GM12878 (cell line): Measurements from ENCODE around the gene TRIM40. TPM values are rescaled to one million over a fixed set of nuclear protein-coding genes. Genes with fewer than 3 reads are reported as not detected.

ENCODE experiments used
- ATAC-seq: fragments of 200-7000 bp; cut with Tn5 transposase; 3 replicates; pipeline ENCODE4 v1.9.1; 2020; ENCODE audit warnings: mild to moderate bottlenecking, moderate library complexity
- BruUV-seq: library from RNA; stranded (reverse); fragments of 400-500 nt; replicated peaks from 2 replicates; lab custom pipeline; 2021; lab: Mats Ljungman, UMichigan
- CTCF ChIA-PET: fragments of 300-600 bp; sonication (Branson Sonifier 250); formaldehyde crosslinking; extraction: SDS; loops from one replicate; lab custom pipeline; 2021; ENCODE audit warnings: inconsistent platforms; lab: Yijun Ruan, JAX
- POLR2A ChIA-PET: fragments of 350-600 bp; formaldehyde crosslinking; extraction: SDS; loops from one replicate; lab custom pipeline; 2021; ENCODE audit warnings: inconsistent platforms; lab: Charles Lee
- RAD21 ChIA-PET: fragments of 300-600 bp; sonication (Branson Sonifier 250); formaldehyde crosslinking; loops from one replicate; lab custom pipeline; 2023; ENCODE audit warnings: antibody characterized with exemption; ENCODE audit not compliant: unreplicated experiment; lab: Charles Lee
- SMC1A ChIA-PET: fragments of 300-600 bp; sonication (Branson Sonifier 250); formaldehyde crosslinking; loops from one replicate; lab custom pipeline; 2023; ENCODE audit not compliant: unreplicated experiment, uncharacterized antibody; lab: Charles Lee
- DNase-seq: peaks from one replicate; pipeline ENCODE4 v3.0.0-alpha.2; 2011; ENCODE audit warnings: low read depth, low spot score
- FAIRE-seq: peaks from 3 replicates; lab custom pipeline; 2011; peaks lifted over from hg19 to GRCh38; lab: Jason Lieb, UNC
- H2AFZ ChIP-seq: 2 replicates; pipeline ENCODE4 v1.6.0; 2011; ENCODE audit warnings: low read depth, low read length, control low read depth; ENCODE audit not compliant: control insufficient read depth
- H3K27ac ChIP-seq: 2 replicates; pipeline ENCODE4 v1.5.1; 2011; ENCODE audit warnings: control low read depth; ENCODE audit not compliant: control insufficient read depth, insufficient read depth
- H3K27me3 ChIP-seq, 2 experiments: replicated peaks in 1 of 2; 2 replicates each; pipeline versions ENCODE4 v1.6.0 to v1.6.1; 2011; ENCODE audit warnings: low read length in 1 of 2; ENCODE audit not compliant: control insufficient read depth in 2 of 2, insufficient read depth in 2 of 2
- H3K36me3 ChIP-seq, 2 experiments: 2 replicates each; pipeline ENCODE4 v1.5.1; 2011; ENCODE audit warnings: low read length in 1 of 2; ENCODE audit not compliant: control insufficient read depth in 2 of 2, insufficient read depth in 2 of 2
- H3K4me1 ChIP-seq: 2 replicates; pipeline ENCODE4 v1.6.1; 2011; ENCODE audit warnings: mild to moderate bottlenecking, low read length, moderate library complexity, mixed read lengths; ENCODE audit not compliant: control insufficient read depth, insufficient read depth
- H3K4me2 ChIP-seq: 2 replicates; pipeline ENCODE4 v1.6.0; 2011; ENCODE audit warnings: control low read depth; ENCODE audit not compliant: control insufficient read depth, insufficient read depth
- H3K4me3 ChIP-seq: fragments of 200-600 bp; sonication (generic); 2 replicates; pipeline ENCODE4 v1.5.1; 2016
- H3K79me2 ChIP-seq: 2 replicates; pipeline ENCODE4 v1.6.0; 2011; ENCODE audit warnings: low read length; ENCODE audit not compliant: control insufficient read depth, insufficient read depth
- H3K9ac ChIP-seq: 2 replicates; pipeline ENCODE4 v1.8.0; 2011; ENCODE audit warnings: low read length, control low read depth, mixed read lengths; ENCODE audit not compliant: control insufficient read depth, insufficient read depth
- H3K9me3 ChIP-seq: replicated peaks from 3 replicates; pipeline ENCODE4 v1.5.1; 2011; ENCODE audit warnings: mild to moderate bottlenecking, low read length; ENCODE audit not compliant: control insufficient read depth, insufficient read depth
- H4K20me1 ChIP-seq: 2 replicates; pipeline ENCODE4 v1.6.0; 2011; ENCODE audit not compliant: control insufficient read depth, insufficient read depth
- CBX5 ChIP-seq: sonication (generic); IDR thresholded peaks from 2 replicates; pipeline ENCODE4 v1.6.1; 2016; ENCODE audit warnings: low read depth, moderate library complexity, mild to moderate bottlenecking, inconsistent platforms
- FOXM1 ChIP-seq: IDR thresholded peaks from 2 replicates; pipeline ENCODE4 v1.6.1; 2012; ENCODE audit warnings: low read depth, mild to moderate bottlenecking, inconsistent platforms, low read length, moderate library complexity
- HCFC1 ChIP-seq: fragments of 150-350 bp; IDR thresholded peaks from 2 replicates; pipeline ENCODE4 v1.6.1; 2014; ENCODE audit warnings: low read length
- RAD21 ChIP-seq: IDR thresholded peaks from 2 replicates; pipeline ENCODE4 v1.6.1; 2011; ENCODE audit warnings: mild to moderate bottlenecking, low read depth, low read length, moderate library complexity; ENCODE audit not compliant: insufficient read depth
- SMAD5 ChIP-seq: IDR thresholded peaks from 2 replicates; pipeline ENCODE4 v1.6.1; 2016; ENCODE audit warnings: antibody characterized with exemption, low read depth
- SRF ChIP-seq, 2 experiments: IDR thresholded peaks; 2 replicates each; pipeline ENCODE4 v1.6.1; 2011; ENCODE audit warnings: low read depth in 2 of 2, low read length in 2 of 2, mild to moderate bottlenecking in 1 of 2, moderate library complexity in 1 of 2
- STAT1 ChIP-seq: fragments of 450-650 bp; conservative IDR thresholded peaks from 2 replicates; pipeline ENCODE4 v1.6.1; 2014; ENCODE audit warnings: antibody characterized with exemption, mild to moderate bottlenecking
- YY1 ChIP-seq: IDR thresholded peaks from 2 replicates; pipeline ENCODE4 v1.6.1; 2011; ENCODE audit warnings: low read depth, mild to moderate bottlenecking, low read length
- ZNF217 ChIP-seq: fragments of 450-650 bp; IDR thresholded peaks from 2 replicates; pipeline ENCODE4 v1.6.1; 2017; ENCODE audit warnings: antibody characterized with exemption, mild to moderate bottlenecking
- WGBS: methylation state at CpG from one replicate; pipeline ENCODE4 v1.1.6; 2016; ENCODE audit warnings: low lambda C conversion rate; ENCODE audit not compliant: insufficient replicate concordance, insufficient coverage; ENCODE audit errors: missing lambda C conversion rate; 5-methylcytosine and 5-hydroxymethylcytosine counted together
- in situ Hi-C: fragments of 300-500 bp; cut with MboI; formaldehyde crosslinking; loops from 9 replicates; pipeline ENCODE4 v1.14.3; 2018; ENCODE audit warnings: mixed read lengths
- intact Hi-C: fragments of 100-400 bp; cut with micrococcal nuclease; formaldehyde crosslinking; loops from one replicate; pipeline ENCODE4 v1.14.2; 2022; ENCODE audit not compliant: unreplicated experiment
- polyA plus RNA-seq, 11 experiments: library from polyadenylated mRNA; depleted of rRNA in 4 of 11; unstranded in 6 of 11; stranded (reverse) in 5 of 11; fragments of >200 nt; fragmentation: Nextera tagmentation in 4 of 11; fragmentation: Illumina TruSeq in 1 of 11; extraction: Ambion mirVana in 4 of 11; extraction: Trizol in 1 of 11; gene quantifications; 1 replicate in 1 of 11; 2 replicates in 10 of 11; pipeline versions ENCODE4 v1.2.1 to v1.2.3, GENCODE V29; 2011 to 2016; ENCODE audit warnings: inconsistent platforms in 2 of 11, missing spikeins in 2 of 11, low read depth in 1 of 11
- total RNA-seq, 4 experiments: library from RNA; depleted of rRNA in 3 of 4; stranded (reverse); fragments of >200 nt in 3 of 4; fragmentation: Illumina TruSeq in 1 of 4; extraction: Trizol in 1 of 4; gene quantifications; 2 replicates each; pipeline versions ENCODE4 v1.2.1 to v1.2.3, GENCODE V29; 2013 to 2021
- TF ChIP-seq, protein P1 (sequence below), 3 experiments: IDR thresholded peaks in 2 of 3; conservative IDR thresholded peaks in 1 of 3; 2 replicates each; pipeline ENCODE4 v1.5.1; 2011; ENCODE audit warnings: low read depth in 3 of 3, low read length in 3 of 3, mild to moderate bottlenecking in 3 of 3, control low read depth in 2 of 3, moderate library complexity in 2 of 3, inconsistent platforms in 1 of 3, mixed read lengths in 1 of 3; ENCODE audit not compliant: control insufficient read depth in 2 of 3, insufficient read depth in 1 of 3; ENCODE audit errors: extremely low read depth in 1 of 3
- TF ChIP-seq, protein P2 (sequence below): IDR thresholded peaks from 2 replicates; pipeline ENCODE4 v1.6.1; 2011; ENCODE audit warnings: low read depth, mild to moderate bottlenecking, low read length, moderate library complexity, borderline replicate concordance; ENCODE audit errors: extremely low read depth

Gene TRIM40
- total and polyA plus RNA-seq, 10 of the 15 experiments (the other 5 are each of a cell fraction or from before 2014, with no cell fraction given): not detected

DNA sequence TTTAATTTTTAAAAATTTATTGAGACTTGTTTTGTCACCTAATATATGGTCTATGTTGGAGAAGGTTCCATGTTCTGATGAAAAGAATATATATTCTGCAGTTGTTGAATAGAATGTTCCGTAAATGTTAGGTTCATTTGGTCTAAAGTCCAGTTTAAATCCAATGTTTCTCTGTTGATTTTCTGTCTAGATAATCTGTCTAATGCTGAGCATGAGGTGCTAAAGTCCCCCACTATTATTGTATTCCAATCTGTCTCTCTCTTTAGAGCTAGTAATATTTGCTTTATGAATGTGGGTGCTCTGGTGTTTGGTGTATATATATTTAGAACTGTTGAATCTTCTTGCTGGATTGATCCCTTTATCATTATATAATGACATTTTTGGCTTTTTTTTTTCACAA, 42.9 kb downstream of the TRIM40 start:
- Histone ChIP-seq H3K9ac (no peak overlapping the region), H3K27me3 (no peaks in the 10 kb centered on the region), H3K79me2 (no peaks in the 10 kb centered on the region), H3K36me3 (no peaks in the 10 kb centered on the region), H3K27ac (no peak overlapping the region), H3K4me3 (no peak overlapping the region), H3K4me1 (no peaks in the 10 kb centered on the region), H3K9me3 (peaks cover 6% of the 10 kb centered on the region; the same call in 2 of the 3 replicates), H4K20me1 (no peaks in the 10 kb centered on the region), H3K4me2 (no peak overlapping the region), H2AFZ (no peak overlapping the region)
- FAIRE-seq (no peak), DNase-seq (no peak), ATAC-seq (no peak)
- 46% methylated on average over 1 of the region's 1 CpG for WGBS
- SMC1A ChIA-PET: no interaction called here
- in situ Hi-C loops (no loop called here), intact Hi-C loops (no loop called here)
- POLR2A ChIA-PET: no interaction called here
- RAD21 ChIA-PET: no interaction called here
- TF ChIP-seq ZNF217 (no peak), HCFC1 (no peak), SRF (IDR thresholded peaks at IDR 0.05; ENCODE audit: low read depth in 2 of 2, low read length in 2 of 2) (no peak), STAT1 (no peak), YY1 (no peak)
- TF ChIP-seq, protein P1, sequence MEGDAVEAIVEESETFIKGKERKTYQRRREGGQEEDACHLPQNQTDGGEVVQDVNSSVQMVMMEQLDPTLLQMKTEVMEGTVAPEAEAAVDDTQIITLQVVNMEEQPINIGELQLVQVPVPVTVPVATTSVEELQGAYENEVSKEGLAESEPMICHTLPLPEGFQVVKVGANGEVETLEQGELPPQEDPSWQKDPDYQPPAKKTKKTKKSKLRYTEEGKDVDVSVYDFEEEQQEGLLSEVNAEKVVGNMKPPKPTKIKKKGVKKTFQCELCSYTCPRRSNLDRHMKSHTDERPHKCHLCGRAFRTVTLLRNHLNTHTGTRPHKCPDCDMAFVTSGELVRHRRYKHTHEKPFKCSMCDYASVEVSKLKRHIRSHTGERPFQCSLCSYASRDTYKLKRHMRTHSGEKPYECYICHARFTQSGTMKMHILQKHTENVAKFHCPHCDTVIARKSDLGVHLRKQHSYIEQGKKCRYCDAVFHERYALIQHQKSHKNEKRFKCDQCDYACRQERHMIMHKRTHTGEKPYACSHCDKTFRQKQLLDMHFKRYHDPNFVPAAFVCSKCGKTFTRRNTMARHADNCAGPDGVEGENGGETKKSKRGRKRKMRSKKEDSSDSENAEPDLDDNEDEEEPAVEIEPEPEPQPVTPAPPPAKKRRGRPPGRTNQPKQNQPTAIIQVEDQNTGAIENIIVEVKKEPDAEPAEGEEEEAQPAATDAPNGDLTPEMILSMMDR (IDR thresholded peaks at IDR 0.05 in 2 of 3, conservative IDR thresholded peaks at IDR 0.05 in 1 of 3; ENCODE audit: control insufficient read depth in 2 of 3, extremely low read depth in 1 of 3, insufficient read depth in 1 of 3, low read depth in 3 of 3, low read length in 3 of 3): no peak
- no TSS peak for BruUV-seq
- CTCF ChIA-PET: no interaction called here

DNA sequence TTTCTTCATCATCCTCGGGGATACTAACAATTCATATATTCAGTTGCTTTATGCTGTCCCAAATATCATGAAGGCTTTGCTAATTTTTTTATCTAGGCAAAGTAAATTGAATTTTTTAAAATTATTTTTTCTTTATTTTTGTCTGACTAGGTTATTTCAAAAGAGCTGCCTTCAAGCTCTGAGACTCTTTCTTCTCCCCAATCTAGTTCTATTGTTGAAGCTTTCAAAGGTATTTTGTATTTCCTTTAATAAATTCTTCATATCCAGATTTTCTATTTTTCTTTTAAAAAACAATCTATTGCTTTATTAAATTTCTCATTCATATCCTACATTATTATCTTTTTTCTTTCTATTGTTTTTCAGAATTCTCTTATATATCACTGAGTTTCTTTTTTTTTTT, 44.2 kb downstream of the TRIM40 start:
- ATAC-seq (no peak), DNase-seq (no peak), FAIRE-seq (no peak)
- Histone ChIP-seq H3K27me3 (no peaks in the 10 kb centered on the region), H3K27ac (no peak overlapping the region), H3K79me2 (no peaks in the 10 kb centered on the region), H3K4me3 (no peak overlapping the region), H3K4me2 (no peak overlapping the region), H4K20me1 (no peaks in the 10 kb centered on the region), H3K4me1 (no peaks in the 10 kb centered on the region), H3K9ac (no peak overlapping the region), H2AFZ (no peak overlapping the region), H3K9me3 (peaks cover 6% of the 10 kb centered on the region; the same call in 2 of the 3 replicates), H3K36me3 (peaks cover 0 to 4% of the 10 kb centered on the region in 2 experiments; a peak in 2 of 4 replicates)
- POLR2A ChIA-PET: no interaction called here
- WGBS: 28% methylated on average over 1 of the region's 1 CpG
- RAD21 ChIA-PET: no interaction called here
- SMC1A ChIA-PET: no interaction called here
- intact Hi-C loops (no loop called here), in situ Hi-C loops (no loop called here)
- BruUV-seq: no TSS peak
- TF ChIP-seq CBX5 (no peak), FOXM1 (no peak), SMAD5 (no peak), RAD21 (no peak)
- TF ChIP-seq, protein P2, sequence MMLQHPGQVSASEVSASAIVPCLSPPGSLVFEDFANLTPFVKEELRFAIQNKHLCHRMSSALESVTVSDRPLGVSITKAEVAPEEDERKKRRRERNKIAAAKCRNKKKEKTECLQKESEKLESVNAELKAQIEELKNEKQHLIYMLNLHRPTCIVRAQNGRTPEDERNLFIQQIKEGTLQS: no peak
- CTCF ChIA-PET: no interaction called here
